ENCODE results near the gene PTBP3. TPM values are rescaled to one million over a fixed set of nuclear protein-coding genes. Genes with fewer than 3 reads are reported as not detected.
"Not testable (repeated sequence)": the region's sequence is repeated elsewhere in the genome, so short reads cannot be mapped to it uniquely, and the experiment has no call there.

The PTBP3 gene
- total and polyA plus RNA-seq, 2 of the 13 experiments (the other 11 are each of a cell fraction or from before 2014, with no cell fraction given), result 52.8 to 61.1 TPM

DNA sequence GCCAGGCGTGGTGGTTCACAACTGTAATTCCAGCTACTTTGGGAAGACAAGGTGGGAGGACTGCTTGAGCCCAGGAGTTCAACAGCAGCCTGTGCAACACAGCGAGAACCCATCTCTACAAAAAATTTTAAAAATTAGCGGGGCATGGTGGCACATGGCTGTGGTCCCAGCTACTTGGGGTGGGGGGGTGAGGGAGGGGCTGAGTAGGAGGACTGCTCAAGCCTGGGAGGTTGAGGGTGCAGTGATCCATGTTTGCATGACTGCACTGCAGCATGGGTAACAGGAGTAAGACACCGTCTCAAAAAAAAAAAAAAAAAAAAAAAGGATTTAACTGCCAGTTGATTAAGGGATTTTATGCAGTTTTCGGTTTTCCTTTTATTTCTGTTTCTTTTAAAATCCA, 65.0 kb downstream of the PTBP3 start (continued):
- TF ChIP-seq PRDM10 (CRISPR knock-in tag; IDR thresholded peaks at IDR 0.05; ENCODE audit: low read depth), result no peak
- TF ChIP-seq HNF4A (CRISPR knock-in tag; IDR thresholded peaks at IDR 0.05), result no peak
- TF ChIP-seq ZNF431 (CRISPR knock-in tag; IDR thresholded peaks at IDR 0.05; ENCODE audit: borderline replicate concordance, low read depth), result no peak
- TF ChIP-seq SMAD3 (CRISPR knock-in tag; IDR thresholded peaks at IDR 0.05), result no peak
- TF ChIP-seq ZNF235 (CRISPR knock-in tag; IDR thresholded peaks at IDR 0.05; ENCODE audit: borderline replicate concordance), result no peak
- TF ChIP-seq CHD4 (IDR thresholded peaks at IDR 0.05; ENCODE audit: borderline replicate concordance, low read length), result no peak
- no peak for TF ChIP-seq THRA (CRISPR knock-in tag; IDR thresholded peaks at IDR 0.05; ENCODE audit: borderline replicate concordance)

DNA sequence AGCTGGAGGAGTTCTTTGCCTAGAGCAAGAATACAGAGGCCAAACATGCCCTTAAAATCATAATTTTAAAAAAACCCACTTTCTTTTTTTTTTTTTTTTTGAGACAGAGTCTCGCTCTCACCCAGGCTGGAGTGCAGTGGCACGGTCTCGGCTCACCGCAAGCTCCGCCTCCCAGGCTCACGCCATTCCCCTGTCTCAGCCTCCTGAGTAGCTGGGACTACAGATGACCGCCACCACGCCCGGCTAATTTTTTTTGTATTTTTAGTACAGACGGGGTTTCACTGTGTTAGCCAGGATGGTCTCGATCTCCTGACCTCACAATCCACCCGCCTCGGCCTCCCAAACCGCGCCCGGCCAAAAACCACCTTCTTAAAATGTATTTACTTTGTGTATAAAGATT, 66.3 kb downstream of the PTBP3 start:
- intact Hi-C loops (cut with micrococcal nuclease; ENCODE audit: unreplicated experiment); H2AFZ ChIP-seq (ENCODE audit: low read length); FAIRE-seq; BruUV-seq (replicated peaks); H3K4me2 ChIP-seq (ENCODE audit: low read depth, low read length); H3K27me3 ChIP-seq (ENCODE audit: control insufficient read depth in 1 of 2, insufficient read depth in 2 of 2, low read length in 2 of 2); H3K9ac ChIP-seq (ENCODE audit: insufficient read depth, low read depth, low read length); H3K4me3 ChIP-seq (replicated peaks in 1 of 3; ENCODE audit: insufficient read depth in 1 of 3, low read depth in 2 of 3, low read length in 3 of 3); in situ Hi-C loops (cut with HindIII; ENCODE audit: extremely low pct_ligation_motif_present, low pct_unique_long_range_greater_than_20kb); POLR2A ChIA-PET; CTCF ChIA-PET (ENCODE audit: low intra/inter-chr PET ratio, low total read pairs); H3K27ac ChIP-seq (ENCODE audit: extremely low read length, insufficient read depth, low read length); H3K9me3 ChIP-seq (ENCODE audit: low read length); ATAC-seq; H3K4me1 ChIP-seq (ENCODE audit: insufficient read depth, low read length); H4K20me1 ChIP-seq (ENCODE audit: insufficient read depth, low read length); DNase-seq (ENCODE audit: low spot score): not testable (repeated sequence)
- Histone ChIP-seq H3K79me2 (ENCODE audit: insufficient read depth, low read length) (peaks cover 20% of the 10 kb centered on the region), H3K36me3 (replicated peaks in 1 of 2; ENCODE audit: control insufficient read depth in 1 of 2, insufficient read depth in 2 of 2, low read length in 2 of 2) (peaks cover 4 to 28% of the 10 kb centered on the region in 2 experiments; a peak in 4 of 5 replicates)
- 97% methylated on average over 16 of the region's 16 CpGs for WGBS (ENCODE audit: low lambda C conversion rate)
